K562 (cell line): ENCODE results near the gene ZNF346. TPM values are rescaled to one million over a fixed set of nuclear protein-coding genes. Genes with fewer than 3 reads are reported as not detected.

Source experiments
- FOSL1 ChIP-seq: fragments of 200-800 bp; sonication (Bioruptor generic); conservative IDR thresholded peaks from 2 replicates; pipeline ENCODE4 v1.6.1; 2016; ENCODE audit warnings: missing genetic modification characterization, missing compliant biosample characterization
- HMG20A ChIP-seq: fragments of 450-650 bp; formaldehyde crosslinking; conservative IDR thresholded peaks from 2 replicates; pipeline ENCODE4 v1.4.0; 2020; ENCODE audit warnings: mild to moderate bottlenecking, mixed read lengths
- KLF13 ChIP-seq: fragments of 450-650 bp; IDR thresholded peaks from 2 replicates; pipeline ENCODE4 v1.6.1; 2016; ENCODE audit warnings: missing genetic modification characterization, low read depth, mild to moderate bottlenecking, missing compliant biosample characterization, moderate library complexity, borderline replicate concordance
- MAFF ChIP-seq: IDR thresholded peaks from 2 replicates; pipeline ENCODE4 v1.6.1; 2012; ENCODE audit warnings: low read length, improper control_type of control experiment
- MAX ChIP-seq: sonication (generic); formaldehyde crosslinking; IDR thresholded peaks from 2 replicates; pipeline ENCODE4 v1.9.0; 2022; ENCODE audit warnings: mild to moderate bottlenecking, missing genetic modification reagents
- MXI1 ChIP-seq: IDR thresholded peaks from 2 replicates; pipeline ENCODE4 v1.6.1; 2011; ENCODE audit warnings: low read depth, mild to moderate bottlenecking, improper control_type of control experiment, low read length
- NRF1 ChIP-seq, 2 experiments: fragments of 450-650 bp; IDR thresholded peaks in 1 of 2; conservative IDR thresholded peaks in 1 of 2; 2 replicates each; pipeline ENCODE4 v1.6.1; 2014; ENCODE audit warnings: mild to moderate bottlenecking in 2 of 2
- PML ChIP-seq: IDR thresholded peaks from 2 replicates; pipeline ENCODE4 v1.6.1; 2012; ENCODE audit warnings: low read length, inconsistent platforms
- POLR2H ChIP-seq: IDR thresholded peaks from 2 replicates; pipeline ENCODE4 v1.6.1; 2016; ENCODE audit warnings: missing genetic modification characterization, low read depth, mild to moderate bottlenecking, control low read depth, missing compliant biosample characterization, moderate library complexity
- SAP30 ChIP-seq: fragments of 200-600 bp; sonication (generic); IDR thresholded peaks from 2 replicates; pipeline ENCODE4 v1.6.1; 2012; ENCODE audit warnings: borderline replicate concordance, low read depth, mild to moderate bottlenecking, moderate library complexity, low read length, control low read depth, inconsistent platforms; ENCODE audit not compliant: insufficient read depth, poor library complexity, severe bottlenecking
- SMARCA4 ChIP-seq: fragments of 450-650 bp; IDR thresholded peaks from 2 replicates; pipeline ENCODE4 v1.6.1; 2016
- ZFP36 ChIP-seq: fragments of 150-350 bp; IDR thresholded peaks from 2 replicates; pipeline ENCODE4 v1.6.1; 2018; ENCODE audit warnings: low read length, low read depth; ENCODE audit not compliant: partially characterized antibody
- ZKSCAN1 ChIP-seq: fragments of 150-350 bp; IDR thresholded peaks from 2 replicates; pipeline ENCODE4 v1.6.1; 2016; ENCODE audit warnings: low read depth, low read length
- ZNF140 ChIP-seq: fragments of 250-450 bp; sonication (Bioruptor Pico); IDR thresholded peaks from 2 replicates; pipeline ENCODE4 v1.8.0; 2021; ENCODE audit warnings: moderate library complexity, mild to moderate bottlenecking, inconsistent platforms
- ZNF311 ChIP-seq: fragments of 250-450 bp; sonication (Bioruptor Pico); IDR thresholded peaks from 2 replicates; pipeline ENCODE4 v1.4.0; 2020; ENCODE audit warnings: mild to moderate bottlenecking, moderate library complexity
- ZNF407 ChIP-seq: fragments of 450-650 bp; IDR thresholded peaks from 2 replicates; pipeline ENCODE4 v1.6.1; 2016; ENCODE audit warnings: low read depth
- polyA plus RNA-seq, 8 experiments: library from polyadenylated mRNA; depleted of rRNA in 4 of 8; stranded (reverse) in 5 of 8; unstranded in 3 of 8; fragments of >200 nt; fragmentation: Nextera tagmentation in 2 of 8; fragmentation: Illumina TruSeq in 1 of 8; extraction: Ambion mirVana in 2 of 8; extraction: Trizol in 1 of 8; gene quantifications; 2 replicates each; pipeline versions ENCODE4 v1.2.1 to v1.2.3, GENCODE V29; 2011 to 2014; ENCODE audit warnings: inconsistent platforms in 1 of 8, missing spikeins in 1 of 8
- total RNA-seq, 7 experiments: library from RNA; depleted of rRNA in 6 of 7; stranded (reverse); fragments of >200 nt in 6 of 7; fragmentation: Illumina TruSeq in 2 of 7; extraction: Trizol in 2 of 7; gene quantifications; 2 replicates each; pipeline versions ENCODE4 v1.2.1 to v1.2.3, GENCODE V29; 2011 to 2021; ENCODE audit warnings: low replicate concordance in 1 of 7
- TF ChIP-seq, protein P1 (sequence below): fragments of 250-450 bp; sonication (Bioruptor Pico); IDR thresholded peaks from 2 replicates; pipeline ENCODE4 v1.5.1; 2021; ENCODE audit warnings: mild to moderate bottlenecking

ZNF346 gene
- total and polyA plus RNA-seq, 9 of the 15 experiments (the other 6 are each of a cell fraction or from before 2014, with no cell fraction given), result 5.0 to 25.1 (median 20.1) TPM

- TF ChIP-seq PML (peak; percentile 96), ZFP36 (peak; percentile 24), MAX (CRISPR knock-in tag) (peak; percentile 51; the same call in 1 of the 2 replicates), ZNF407 (no peak), ZKSCAN1 (peak; percentile 64; the same call in 1 of the 2 replicates), MAFF (no peak; the same call in 1 of the 2 replicates), POLR2H (tag) (peak; percentile 44; the same call in 1 of the 2 replicates), SMARCA4 (peak; percentile 100), NRF1 (conservative IDR thresholded peaks at IDR 0.05 in 1 of 2, IDR thresholded peaks at IDR 0.05 in 1 of 2) (peak; percentile 48 to 64; a peak in 3 of 4 replicates), ZNF311 (CRISPR knock-in tag) (peak; percentile 77; the same call in 1 of the 2 replicates), KLF13 (no peak), FOSL1 (peak; percentile 99), MXI1 (no peak), ZNF140 (CRISPR knock-in tag) (no peak), HMG20A (CRISPR knock-in tag) (no peak), SAP30 (no peak)
- TF ChIP-seq, protein P1, sequence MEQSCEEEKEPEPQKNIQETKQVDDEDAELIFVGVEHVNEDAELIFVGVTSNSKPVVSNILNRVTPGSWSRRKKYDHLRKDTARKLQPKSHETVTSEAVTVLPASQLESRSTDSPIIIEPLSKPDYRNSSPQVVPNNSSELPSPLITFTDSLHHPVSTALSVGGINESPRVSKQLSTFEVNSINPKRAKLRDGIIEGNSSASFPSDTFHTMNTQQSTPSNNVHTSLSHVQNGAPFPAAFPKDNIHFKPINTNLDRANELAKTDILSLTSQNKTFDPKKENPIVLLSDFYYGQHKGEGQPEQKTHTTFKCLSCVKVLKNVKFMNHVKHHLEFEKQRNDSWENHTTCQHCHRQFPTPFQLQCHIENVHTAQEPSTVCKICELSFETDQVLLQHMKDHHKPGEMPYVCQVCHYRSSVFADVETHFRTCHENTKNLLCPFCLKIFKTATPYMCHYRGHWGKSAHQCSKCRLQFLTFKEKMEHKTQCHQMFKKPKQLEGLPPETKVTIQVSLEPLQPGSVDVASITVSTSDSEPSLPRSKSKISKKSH (CRISPR knock-in tag), result peak; percentile 97
These were observed 27.9 kb upstream of the ZNF346 start (continued) for GRCh38 chr5:176994460-176995121.
